ENCODE measurements around the gene RNF208. TPM values are rescaled to one million over a fixed set of nuclear protein-coding genes. Genes with fewer than 3 reads are reported as not detected.

The RNF208 gene
- total RNA-seq, 1 donor from 2014 or later, result not detected

- FAIRE-seq (no peak), DNase-seq (ENCODE audit: low read depth) (no peak)
- Histone ChIP-seq H3K4me3 (ENCODE audit: low read depth, low read length) (no peak overlapping the region), H3K27me3 (ENCODE audit: control insufficient read depth, insufficient read depth, low read length) (no peaks in the 10 kb centered on the region), H3K36me3 (ENCODE audit: control insufficient read depth, insufficient read depth, low read length) (peaks cover 2% of the 10 kb centered on the region)
- no peak for TF ChIP-seq CTCF (IDR thresholded peaks at IDR 0.05; ENCODE audit: insufficient read depth, low read length, severe bottlenecking)
Measured at GRCh38 chr9:137251490-137252268, 29.6 kb upstream of the RNF208 start.

GRCh38 chr9:137251194-137251461 is 29.1 kb upstream of the RNF208 start, which contains the start of gene STPG3:
Gene STPG3, plus strand, starts transcription at chr9:137251286. Its CDS starts 1 bp downstream, at chr9:137251287.
- Histone ChIP-seq H3K27me3 (ENCODE audit: control insufficient read depth, insufficient read depth, low read length) (no peaks in the 10 kb centered on the region), H3K4me3 (ENCODE audit: low read depth, low read length) (no peak within 1 kb of the TSS), H3K36me3 (ENCODE audit: control insufficient read depth, insufficient read depth, low read length) (no peaks in the 10 kb centered on the region)
- DNase-seq (ENCODE audit: low read depth) (no peak), FAIRE-seq (no peak)
- TF ChIP-seq CTCF (IDR thresholded peaks at IDR 0.05; ENCODE audit: insufficient read depth, low read length, severe bottlenecking), result no peak

GRCh38 chr9:137250329-137251193 is 28.5 kb upstream of the RNF208 start:
- Histone ChIP-seq H3K36me3 (ENCODE audit: control insufficient read depth, insufficient read depth, low read length) (no peaks in the 10 kb centered on the region), H3K27me3 (ENCODE audit: control insufficient read depth, insufficient read depth, low read length) (no peaks in the 10 kb centered on the region), H3K4me3 (ENCODE audit: low read depth, low read length) (no peak overlapping the region)
- DNase-seq (ENCODE audit: low read depth), result no peak
- no peak for TF ChIP-seq CTCF (IDR thresholded peaks at IDR 0.05; ENCODE audit: insufficient read depth, low read length, severe bottlenecking)
- no peak for FAIRE-seq

GRCh38 chr9:137247916-137248175 is 25.8 kb upstream of the RNF208 start:
- TF ChIP-seq CTCF (IDR thresholded peaks at IDR 0.05; ENCODE audit: insufficient read depth, low read length, severe bottlenecking), result no peak
- FAIRE-seq (no peak), DNase-seq (ENCODE audit: low read depth) (no peak)
- Histone ChIP-seq H3K4me3 (ENCODE audit: low read depth, low read length) (no peak overlapping the region), H3K36me3 (ENCODE audit: control insufficient read depth, insufficient read depth, low read length) (peaks cover 7% of the 10 kb centered on the region), H3K27me3 (ENCODE audit: control insufficient read depth, insufficient read depth, low read length) (no peaks in the 10 kb centered on the region)

GRCh38 chr9:137247135-137247915 is 25.3 kb upstream of the RNF208 start:
- DNase-seq (ENCODE audit: low read depth) (no peak), FAIRE-seq (no peak)
- Histone ChIP-seq H3K36me3 (ENCODE audit: control insufficient read depth, insufficient read depth, low read length) (peaks cover 11% of the 10 kb centered on the region), H3K4me3 (ENCODE audit: low read depth, low read length) (no peak overlapping the region), H3K27me3 (ENCODE audit: control insufficient read depth, insufficient read depth, low read length) (no peaks in the 10 kb centered on the region)
- no peak for TF ChIP-seq CTCF (IDR thresholded peaks at IDR 0.05; ENCODE audit: insufficient read depth, low read length, severe bottlenecking)
